Astrocyte of the hippocampus (primary cell): ENCODE measurements around the gene R3HDM1.
"Not testable (repeated sequence)": the region's sequence is repeated elsewhere in the genome, so short reads cannot be mapped to it uniquely, and the experiment has no call there.

Source experiments
- DNase-seq: peaks from one replicate; pipeline ENCODE4 v3.0.0; 2011; ENCODE audit warnings: low read depth, low spot score

R3HDM1 gene

DNA sequence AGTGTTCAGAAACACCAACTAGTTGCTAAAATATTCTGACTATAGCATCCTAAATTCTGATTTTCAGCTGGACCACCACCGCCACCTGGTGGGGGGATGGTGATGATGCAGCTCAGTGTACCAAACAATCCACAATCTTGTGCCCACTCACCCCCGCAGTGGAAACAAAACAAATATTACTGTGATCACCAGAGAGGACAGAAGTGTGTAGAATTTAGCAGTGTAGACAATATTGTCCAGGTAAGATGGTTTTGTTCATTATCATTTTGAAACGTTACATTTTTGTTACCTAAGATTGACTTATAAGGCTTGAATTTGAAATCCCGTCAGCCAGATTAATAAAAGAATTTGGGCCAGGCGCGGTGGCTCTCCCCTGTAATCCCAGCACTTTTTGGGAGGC is 178.7 kb downstream of the R3HDM1 start:
- peak; percentile 76 for DNase-seq

DNA sequence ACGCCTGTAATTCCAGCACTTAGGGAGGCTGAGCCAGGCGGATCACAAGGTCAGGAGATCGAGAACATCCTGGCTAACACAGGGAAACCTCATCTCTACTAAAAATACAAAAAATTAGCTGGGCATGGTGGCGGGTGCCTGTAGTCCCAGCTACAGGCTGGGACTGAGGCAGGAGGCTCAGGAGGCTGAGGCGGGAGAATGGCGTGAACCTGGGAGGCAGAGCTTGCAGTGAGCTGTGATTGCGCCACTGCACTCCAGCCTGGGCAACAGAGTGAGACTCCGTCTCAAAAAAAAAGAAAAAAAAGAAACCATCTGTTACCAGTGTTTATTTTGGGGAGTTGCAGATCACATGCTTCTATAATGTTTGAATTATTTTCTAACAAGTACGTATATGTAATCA is 183.8 kb downstream of the R3HDM1 start:
- not testable (repeated sequence) for DNase-seq

DNA sequence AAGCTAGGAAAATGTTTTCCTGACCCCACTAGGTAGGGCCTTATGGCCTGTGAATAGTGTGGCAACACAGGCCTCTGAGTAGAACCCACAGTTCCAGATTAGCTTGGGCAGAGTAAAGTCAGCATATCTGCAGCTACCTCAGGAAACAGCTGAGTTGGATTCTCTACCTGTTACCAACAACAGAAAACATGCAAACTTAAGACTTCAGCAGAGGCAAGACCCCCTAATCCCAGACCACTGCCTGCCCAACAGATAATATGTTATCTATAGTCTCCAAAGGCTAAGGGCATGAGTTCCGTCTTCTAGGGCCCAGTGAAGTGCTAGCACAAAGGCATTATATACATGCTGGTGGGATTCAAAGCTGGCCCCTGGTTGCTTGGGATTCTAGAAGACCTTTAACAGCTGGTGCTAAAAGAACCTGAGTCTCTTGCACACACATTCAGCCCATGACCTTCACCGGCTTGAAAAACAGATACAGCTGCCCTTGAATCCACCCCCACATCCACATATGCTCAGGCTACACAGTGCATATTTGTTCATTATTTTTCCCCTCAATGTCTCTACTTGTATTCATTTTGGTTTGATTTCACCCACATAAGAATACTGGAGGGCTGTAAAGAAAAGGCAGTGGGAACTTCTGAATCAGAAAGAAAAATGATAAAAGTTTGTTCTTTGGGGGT is 196.9 kb downstream of the R3HDM1 start:
- no peak for DNase-seq

DNA sequence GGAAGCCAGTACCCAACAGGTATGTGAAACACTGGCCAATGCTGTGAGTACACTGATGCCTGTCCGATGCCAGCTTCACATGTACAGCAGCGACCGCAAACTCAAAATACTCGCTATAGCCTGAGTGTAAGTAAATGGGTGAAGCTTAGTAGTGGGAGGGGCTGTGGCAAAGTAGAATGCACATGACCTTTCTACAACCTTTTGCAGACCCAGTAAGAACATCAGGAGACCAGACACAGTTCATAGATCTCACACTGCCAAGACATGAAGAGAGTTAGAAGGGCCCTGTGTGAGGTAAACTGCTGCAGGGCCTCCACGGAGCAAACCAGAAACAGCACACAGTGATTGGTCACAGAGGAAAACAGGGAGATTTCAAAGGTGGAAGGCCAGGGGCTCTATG is 201.3 kb downstream of the R3HDM1 start:
- no peak for DNase-seq

DNA sequence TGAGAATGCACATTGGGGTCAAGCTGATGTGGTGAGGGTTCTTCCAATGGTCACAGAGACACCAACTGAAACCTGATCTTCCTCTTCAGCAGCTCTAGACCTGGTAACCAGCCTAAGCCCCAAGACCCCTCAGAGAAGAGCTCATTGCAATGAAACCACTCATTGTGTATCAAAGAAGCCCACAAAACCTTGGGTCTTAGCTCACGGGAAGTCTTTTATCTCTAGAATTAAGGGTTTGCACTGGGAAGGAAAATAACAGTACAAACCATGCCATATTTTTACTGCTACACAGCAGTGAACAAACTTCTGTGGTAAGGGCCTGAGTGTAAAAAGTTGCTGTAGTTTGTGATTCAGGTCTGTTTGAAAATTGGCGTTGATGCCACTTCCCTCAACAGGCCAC is 201.8 kb downstream of the R3HDM1 start:
- DNase-seq = no peak

DNA sequence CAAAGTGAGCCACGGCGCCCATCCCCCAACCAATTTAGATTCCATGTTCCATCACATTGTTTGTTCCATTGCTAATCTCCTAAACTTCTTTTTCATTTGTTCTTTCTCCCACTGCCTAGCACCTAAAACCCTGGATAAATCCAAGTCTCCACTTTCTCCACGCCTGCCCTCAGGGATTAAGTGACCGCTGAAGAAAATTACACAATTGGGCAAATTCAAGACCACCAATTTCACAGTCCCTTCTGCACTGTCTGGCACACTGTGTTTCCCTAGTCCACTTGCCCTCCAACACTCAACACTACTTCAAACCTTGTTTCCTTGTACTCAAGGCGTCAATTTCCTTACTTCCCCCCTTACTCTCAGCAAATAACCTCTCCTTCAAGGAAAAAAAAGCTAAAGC is 205.3 kb downstream of the R3HDM1 start:
- no peak for DNase-seq

DNA sequence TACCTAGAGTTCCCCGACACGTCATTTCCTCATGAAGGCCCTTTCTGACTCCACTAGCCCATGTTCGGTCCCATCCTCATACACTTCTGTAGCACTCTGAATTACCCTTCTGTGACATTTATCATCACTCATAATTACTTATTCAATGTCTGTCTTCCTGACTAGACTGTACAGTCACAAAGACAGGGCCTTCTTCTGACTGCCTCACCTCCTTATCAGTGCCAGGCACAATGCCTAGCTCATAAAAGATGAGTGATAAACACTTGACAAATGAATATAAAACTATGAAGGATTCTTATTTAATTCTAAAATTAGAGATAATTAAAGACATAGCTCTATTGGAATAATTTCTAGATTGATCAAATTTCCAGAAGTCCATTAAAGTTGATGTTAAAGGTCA is 208.9 kb downstream of the R3HDM1 start:
- DNase-seq = no peak

DNA sequence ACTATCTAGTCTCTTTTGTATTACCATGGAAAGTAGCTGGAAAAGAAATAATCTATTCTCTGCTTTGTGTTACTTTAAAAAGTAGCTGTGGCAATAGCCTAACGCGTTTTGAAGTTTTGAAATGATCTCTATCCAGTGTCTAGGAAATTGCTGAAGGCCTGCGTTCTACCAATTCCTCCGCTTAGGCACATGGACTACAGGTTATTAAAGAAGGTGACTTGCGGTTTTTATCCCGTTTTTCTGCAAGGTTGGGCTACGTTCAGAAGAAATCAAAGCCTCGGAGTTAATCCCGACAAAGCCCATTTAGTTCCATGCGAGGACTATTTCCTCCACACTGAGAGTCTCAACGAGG is 209.7 kb downstream of the R3HDM1 start:
- no peak for DNase-seq

DNA sequence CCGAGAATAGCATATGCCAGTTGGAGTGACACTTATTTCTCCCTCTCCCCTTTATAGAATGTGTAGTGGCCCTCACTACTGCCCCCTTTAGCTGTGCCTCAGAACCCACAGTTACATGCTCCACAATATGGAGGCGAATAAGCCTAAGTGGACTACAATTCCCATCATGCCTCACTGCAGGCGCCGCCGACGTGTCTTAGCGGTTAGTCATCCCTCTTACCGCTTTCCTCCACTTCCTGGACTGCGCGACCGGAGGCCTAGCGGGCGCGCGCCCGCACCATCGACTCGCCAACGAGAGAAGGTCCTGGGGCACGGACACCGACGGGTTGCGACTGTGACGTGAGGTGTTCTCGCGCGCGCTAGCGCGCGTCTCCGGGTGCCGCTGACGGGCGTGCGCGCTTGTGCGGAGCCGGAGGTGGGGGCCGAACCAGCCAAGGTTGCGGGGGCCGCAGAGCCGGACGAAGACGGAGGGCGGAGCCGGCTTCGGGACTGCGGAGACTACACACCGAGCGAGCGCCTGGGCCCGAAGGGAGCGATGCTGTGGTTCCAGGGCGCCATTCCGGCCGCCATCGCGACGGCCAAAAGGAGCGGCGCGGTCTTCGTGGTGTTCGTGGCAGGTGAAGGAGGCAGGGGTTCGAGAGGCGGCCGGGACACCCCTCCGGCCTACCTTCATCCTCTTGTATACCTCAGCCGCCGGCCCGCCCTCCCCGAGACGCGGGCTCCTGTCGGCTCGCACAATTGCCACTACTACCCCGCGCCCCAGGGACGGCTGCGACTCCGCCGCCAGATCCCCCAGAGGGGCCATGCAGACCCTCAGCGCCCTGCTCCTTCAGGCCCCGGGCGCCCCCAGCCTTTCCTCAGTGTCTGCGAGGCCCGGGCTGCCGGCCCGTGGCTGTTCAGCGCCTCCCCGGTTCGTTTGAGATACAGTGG is 210.4 kb downstream of the R3HDM1 start, which contains the start of gene UBXN4:
UBXN4 (plus strand) TSS at position 461 of the 930 bp plus-strand sequence; CDS start at position 536, 75 bp downstream.
- DNase-seq = peak; percentile 100

DNA sequence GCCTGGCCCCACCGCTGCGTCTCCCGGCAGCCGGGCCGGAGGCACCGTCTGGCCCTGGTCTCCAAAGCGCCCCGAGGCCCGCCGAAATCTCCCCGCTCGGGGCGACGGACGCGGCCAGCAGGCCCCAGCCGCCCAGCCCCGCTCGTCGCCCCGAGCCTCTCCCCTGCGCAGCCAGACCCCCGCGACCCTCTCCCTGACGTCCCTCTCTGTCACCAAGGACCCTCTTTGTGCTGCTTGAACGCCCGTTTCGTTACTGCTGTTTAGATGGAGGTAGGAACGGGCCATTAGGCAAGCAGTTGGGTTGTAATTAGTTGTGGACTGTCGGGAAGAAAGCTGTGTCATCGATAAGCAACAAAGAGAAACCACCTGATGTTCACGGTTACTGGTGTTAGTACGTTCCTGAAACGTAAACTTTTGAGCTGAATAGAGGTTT is 211.1 kb downstream of the R3HDM1 start:
- DNase-seq = peak; percentile 74

DNA sequence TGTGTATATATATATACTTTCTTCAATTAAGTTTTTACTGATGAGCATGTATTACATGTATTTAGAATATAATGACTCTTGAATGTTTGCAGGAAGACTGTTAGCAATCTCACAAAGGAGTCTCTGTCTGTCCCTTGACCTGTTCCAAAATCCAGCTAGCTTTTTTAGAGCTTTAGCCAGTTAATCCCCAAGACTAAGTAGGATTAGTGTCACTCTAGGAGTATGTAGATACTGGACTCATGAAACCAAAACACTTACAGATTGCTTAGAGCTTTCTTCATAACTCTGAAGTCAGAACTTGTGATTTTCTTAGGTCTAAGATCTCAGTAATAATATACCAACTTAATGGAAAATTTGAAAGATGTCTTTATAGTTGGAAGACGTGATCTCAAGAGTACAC is 212.6 kb downstream of the R3HDM1 start:
- peak; percentile 13 for DNase-seq

DNA sequence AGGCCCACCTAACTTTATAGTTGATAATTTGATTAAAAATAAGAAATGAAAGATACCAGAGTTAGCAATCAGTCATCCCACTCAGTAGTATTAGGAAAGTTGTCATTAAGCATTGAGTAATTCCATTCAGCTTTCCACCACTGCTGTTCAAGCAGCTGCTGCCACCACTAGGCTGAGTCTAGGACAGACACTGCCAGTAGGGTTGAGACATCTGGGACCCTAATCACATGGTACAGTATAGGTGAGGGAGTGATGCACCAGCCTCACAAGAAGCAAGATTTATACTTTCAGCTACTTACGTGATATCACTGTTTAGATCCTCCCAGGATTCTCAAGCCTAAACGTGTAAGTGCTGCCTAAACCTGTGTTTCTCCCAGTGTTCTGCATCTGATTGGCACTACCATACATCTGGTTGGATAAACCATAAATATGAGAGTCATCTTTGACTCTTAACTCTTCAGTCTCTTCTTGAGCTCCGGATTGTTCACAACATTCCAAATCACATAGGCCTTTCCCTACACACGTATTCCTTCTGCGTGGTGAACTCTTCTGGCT is 213.6 kb downstream of the R3HDM1 start:
- DNase-seq = peak; percentile 23

DNA sequence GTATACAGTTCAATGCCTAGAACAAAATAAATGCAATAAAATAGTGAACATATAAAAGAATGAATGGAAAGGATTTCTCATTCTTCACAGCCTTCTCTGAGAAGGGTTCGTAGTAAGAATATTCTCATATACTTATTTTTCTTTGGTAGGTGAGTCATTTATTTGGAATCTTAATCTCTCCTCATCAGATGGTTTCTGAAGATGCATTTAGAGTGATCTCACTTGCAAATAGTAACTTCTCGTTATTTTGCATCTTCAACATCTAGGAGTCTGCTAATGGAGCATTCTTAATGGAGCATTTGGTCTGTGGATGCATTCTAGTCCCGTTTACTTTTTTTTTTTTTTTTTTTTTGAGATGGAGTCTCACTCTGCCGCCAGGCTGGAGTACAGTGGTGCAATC is 214.3 kb downstream of the R3HDM1 start:
- peak; percentile 60 for DNase-seq

DNA sequence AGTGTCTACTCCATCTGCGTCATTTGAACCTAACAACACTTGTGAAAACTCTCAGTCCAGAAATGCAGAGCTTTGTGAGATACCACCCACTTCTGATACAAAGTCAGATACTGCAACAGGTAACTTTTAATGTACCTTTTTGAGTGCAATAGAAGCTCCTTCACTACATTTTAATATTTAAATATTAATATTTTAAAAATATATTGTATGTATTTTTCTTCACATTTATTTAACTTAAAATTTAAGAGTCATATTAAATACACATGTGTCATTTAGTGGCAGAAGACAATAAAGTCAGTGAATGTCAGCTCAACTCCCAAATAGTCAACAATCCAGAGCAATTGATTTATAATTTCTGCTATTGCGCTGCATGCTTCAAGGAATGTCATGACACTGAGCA is 224.3 kb downstream of the R3HDM1 start:
- no peak for DNase-seq

DNA sequence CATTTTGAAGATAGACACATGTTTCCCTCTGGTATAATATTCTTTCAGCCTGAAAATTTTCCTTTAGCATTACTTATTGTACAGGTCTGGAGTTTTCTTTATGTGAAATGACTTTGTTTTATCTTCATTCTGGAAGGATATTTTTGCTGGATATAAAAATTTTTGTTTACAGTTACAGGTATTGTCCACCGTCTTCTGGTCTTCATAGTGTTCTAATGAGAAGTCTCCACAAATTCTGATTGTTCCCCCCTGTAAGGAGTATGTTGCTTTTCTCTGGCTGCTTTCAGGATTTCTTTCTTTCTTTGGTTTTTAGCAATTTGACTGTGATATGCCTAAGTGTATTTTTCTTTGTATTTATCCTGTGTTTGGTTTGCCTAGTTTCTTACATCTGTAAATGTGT is 225.4 kb downstream of the R3HDM1 start:
- no peak for DNase-seq

DNA sequence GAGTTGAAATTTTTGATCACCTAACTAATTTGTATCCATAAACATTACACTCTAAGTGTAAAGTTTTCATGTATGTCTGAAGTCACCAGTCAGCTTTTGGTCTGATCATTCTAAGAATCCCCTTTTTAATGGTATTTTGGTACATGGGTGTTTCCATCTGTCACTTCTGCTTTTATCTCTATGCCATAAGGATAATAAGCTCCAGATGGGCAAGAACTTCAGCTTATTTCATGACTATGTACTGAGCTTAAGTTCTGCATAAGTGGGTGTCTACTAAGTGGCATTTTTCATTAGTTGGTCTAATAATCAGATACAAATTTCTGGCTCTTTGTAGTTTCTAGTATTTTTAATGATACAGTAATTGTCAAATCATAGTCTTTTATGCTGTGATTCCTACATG is 230.7 kb downstream of the R3HDM1 start:
- DNase-seq = no peak

DNA sequence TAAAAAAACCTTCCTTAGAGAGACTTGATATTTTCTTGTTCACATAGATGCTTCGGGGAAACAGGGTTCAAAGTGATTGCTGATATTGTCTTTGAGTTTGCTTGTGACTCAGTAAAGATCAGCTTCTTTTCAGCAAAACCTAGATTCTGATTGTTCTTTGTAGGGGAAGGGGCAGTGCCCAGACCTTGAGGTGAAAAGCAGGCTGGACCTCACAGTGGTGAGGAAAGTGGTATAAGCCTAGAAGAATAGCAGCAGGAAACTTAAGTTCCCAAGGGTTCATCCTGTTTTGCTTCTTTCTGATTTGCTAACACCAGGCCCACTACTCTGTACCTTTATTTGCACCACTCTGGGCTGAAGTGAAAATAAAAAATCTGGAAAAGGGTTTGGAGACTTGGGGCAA is 231.2 kb downstream of the R3HDM1 start:
- no peak for DNase-seq

DNA sequence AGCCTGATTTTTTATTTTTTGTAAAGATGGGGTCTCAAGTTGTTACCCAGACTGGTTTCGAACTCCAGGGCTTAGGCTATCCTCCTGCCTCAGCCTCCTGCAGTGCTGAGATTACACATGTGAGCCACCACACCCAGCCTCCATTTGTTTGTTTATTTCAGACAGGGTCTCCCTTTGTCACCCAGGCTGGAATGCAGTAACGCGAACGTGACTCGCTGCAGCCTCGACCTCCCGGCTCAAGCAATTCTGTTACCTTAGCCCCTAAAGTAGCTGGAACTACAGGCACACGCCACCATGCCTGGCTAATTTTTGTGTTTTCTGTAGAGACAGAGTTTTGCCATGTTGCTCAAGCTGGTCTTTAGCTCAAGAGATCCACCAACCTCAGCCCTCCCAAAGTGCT is 237.6 kb downstream of the R3HDM1 start:
- no peak for DNase-seq

DNA sequence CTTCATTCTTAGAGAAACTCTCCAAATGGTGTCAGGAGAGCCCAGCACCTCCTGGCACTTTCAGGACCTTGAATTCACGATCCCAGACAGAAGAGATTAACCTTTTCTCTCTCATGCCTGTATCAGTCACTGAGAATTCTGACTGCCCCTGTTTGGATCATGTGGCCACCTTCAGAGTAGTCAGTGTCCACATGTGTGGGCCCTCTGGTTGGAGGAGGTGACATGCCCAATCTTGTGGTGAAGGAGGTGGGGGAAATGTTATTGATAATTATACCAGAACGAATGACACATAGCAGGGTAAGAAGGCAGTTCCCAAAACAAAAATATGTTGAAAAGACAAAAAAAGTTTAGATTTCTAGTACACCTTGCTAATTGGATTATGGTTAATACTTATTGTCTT is 242.0 kb downstream of the R3HDM1 start:
- no peak for DNase-seq

DNA sequence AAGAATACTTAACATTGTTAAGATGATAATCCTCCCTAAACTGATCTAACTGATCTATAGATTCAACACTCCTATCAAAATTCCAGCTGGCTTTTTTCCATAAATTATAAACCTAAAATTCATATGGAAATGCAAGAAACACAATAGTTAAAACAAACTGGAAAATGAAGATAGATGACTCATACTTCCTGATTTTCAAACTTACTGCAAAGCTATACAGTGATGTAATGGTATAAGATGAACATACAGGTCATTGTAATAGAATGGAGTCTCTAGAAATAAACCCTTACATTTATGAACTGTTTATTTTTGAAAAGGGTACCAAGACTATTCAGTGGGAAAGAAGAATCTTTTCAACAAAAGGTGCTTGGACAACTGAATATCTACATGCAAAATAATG is 242.6 kb downstream of the R3HDM1 start:
- DNase-seq = no peak
